PC-3 (cell line): Measurements from ENCODE around the gene ASIP. TPM values are rescaled to one million over a fixed set of nuclear protein-coding genes. Genes with fewer than 3 reads are reported as not detected.

Source experiments
- ATAC-seq: fragments of 200-7000 bp; cut with Tn5 transposase; 2 replicates; pipeline ENCODE4 v1.9.1; 2020; ENCODE audit warnings: mild to moderate bottlenecking, moderate library complexity
- Bru-seq: library from RNA; stranded (reverse); fragments of 400-500 nt; gene quantifications from one replicate; lab custom pipeline; 2021; lab: Mats Ljungman, UMichigan
- BruChase-seq, 2 experiments: library from RNA; stranded (reverse); fragments of 400-500 nt; gene quantifications; one replicate each; lab custom pipeline; 2021; lab: Mats Ljungman, UMichigan
- BruUV-seq: library from RNA; stranded (reverse); fragments of 400-500 nt; replicated peaks from 2 replicates; lab custom pipeline; 2021; lab: Mats Ljungman, UMichigan
- CTCF ChIA-PET: fragments of 300-600 bp; sonication (Branson Sonifier 250); formaldehyde crosslinking; loops from one replicate; lab custom pipeline; 2022; ENCODE audit warnings: antibody characterized with exemption; lab: Charles Lee
- POLR2A ChIA-PET: fragments of 300-600 bp; sonication (Branson Sonifier 250); formaldehyde crosslinking; loops from one replicate; lab custom pipeline; 2022; ENCODE audit warnings: antibody characterized with exemption; ENCODE audit not compliant: unreplicated experiment; lab: Charles Lee
- DNase-seq: peaks from one replicate; pipeline ENCODE4 v3.0.0-alpha.2; 2015
- H2AFZ ChIP-seq: fragments of 300-600 bp; sonication (generic); 2 replicates; pipeline ENCODE4 v1.6.0; 2016; ENCODE audit warnings: antibody characterized with exemption, low read length
- H3F3A ChIP-seq: fragments of 300-600 bp; sonication (generic); one replicate; pipeline ENCODE4 v1.6.0; 2017; ENCODE audit warnings: antibody characterized with exemption, low read length, control low read depth, mild to moderate bottlenecking; ENCODE audit not compliant: unreplicated experiment
- H3K27ac ChIP-seq: fragments of 300-600 bp; sonication (generic); 2 replicates; pipeline ENCODE4 v1.5.1; 2016; ENCODE audit warnings: mild to moderate bottlenecking, low read length
- H3K27me3 ChIP-seq: fragments of 300-600 bp; sonication (generic); 2 replicates; pipeline ENCODE4 v1.6.1; 2016; ENCODE audit warnings: low read length, mixed read lengths
- H3K36me3 ChIP-seq: fragments of 300-600 bp; sonication (generic); 2 replicates; pipeline ENCODE4 v1.6.1; 2016; ENCODE audit warnings: low read depth, mixed run types, low read length, mixed read lengths
- H3K4me1 ChIP-seq: fragments of 300-600 bp; sonication (generic); 2 replicates; pipeline ENCODE4 v1.5.1; 2016; ENCODE audit warnings: low read length; ENCODE audit not compliant: insufficient read depth
- H3K4me2 ChIP-seq: fragments of 300-600 bp; sonication (generic); 2 replicates; pipeline ENCODE4 v1.6.0; 2016; ENCODE audit warnings: low read length
- H3K4me3 ChIP-seq: fragments of 300-600 bp; sonication (generic); 2 replicates; pipeline ENCODE4 v1.5.1; 2016; ENCODE audit warnings: mild to moderate bottlenecking, low read length, mixed read lengths
- H3K79me2 ChIP-seq: fragments of 300-600 bp; sonication (generic); 2 replicates; pipeline ENCODE4 v1.6.1; 2017; ENCODE audit warnings: low read length, mixed read lengths
- H3K9ac ChIP-seq: fragments of 300-600 bp; sonication (generic); 2 replicates; pipeline ENCODE4 v1.6.0; 2016; ENCODE audit warnings: mild to moderate bottlenecking, low read length
- H3K9me2 ChIP-seq: fragments of 300-600 bp; sonication (generic); replicated peaks from 2 replicates; pipeline ENCODE4 v1.6.1; 2016; ENCODE audit warnings: mixed run types, low read length, mixed read lengths
- H3K9me3 ChIP-seq: fragments of 300-600 bp; sonication (generic); 2 replicates; pipeline ENCODE4 v1.6.1; 2016; ENCODE audit warnings: low read length, mixed read lengths
- H4K20me1 ChIP-seq: fragments of 300-600 bp; sonication (generic); 2 replicates; pipeline ENCODE4 v1.6.1; 2016; ENCODE audit warnings: low read length, mixed read lengths
- EZH2 ChIP-seq: fragments of 300-600 bp; sonication (generic); IDR thresholded peaks from one replicate; pipeline ENCODE4 v1.6.1; 2017; ENCODE audit warnings: antibody characterized with exemption, mild to moderate bottlenecking, low read length; ENCODE audit not compliant: unreplicated experiment
- EZH2phosphoT487 ChIP-seq: fragments of 300-600 bp; sonication (generic); IDR thresholded peaks from 2 replicates; pipeline ENCODE4 v1.6.1; 2018; ENCODE audit warnings: mild to moderate bottlenecking, antibody characterized with exemption, low read length, borderline replicate concordance
- intact Hi-C: fragments of 100-400 bp; cut with micrococcal nuclease; formaldehyde crosslinking; loops from 2 replicates; pipeline ENCODE4 v1.9.0; 2023
- long read RNA-seq: library from polyadenylated mRNA; unstranded; transcript quantifications from one replicate; pipeline ENCODE4 v2.0.0, GENCODE V29; 2021; ENCODE audit not compliant: unreplicated experiment
- total RNA-seq: library from RNA; depleted of rRNA; stranded (reverse); fragments of >200 nt; gene quantifications from 2 replicates; pipeline ENCODE4 v1.2.3, GENCODE V29; 2014; rRNA removed
- TF ChIP-seq, protein P1 (sequence below): fragments of 300-600 bp; sonication (generic); conservative IDR thresholded peaks from 2 replicates; pipeline ENCODE4 v1.5.1; 2017; ENCODE audit warnings: antibody characterized with exemption, low read depth, mild to moderate bottlenecking, low read length

Gene ASIP, protein sequence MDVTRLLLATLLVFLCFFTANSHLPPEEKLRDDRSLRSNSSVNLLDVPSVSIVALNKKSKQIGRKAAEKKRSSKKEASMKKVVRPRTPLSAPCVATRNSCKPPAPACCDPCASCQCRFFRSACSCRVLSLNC
- total RNA-seq = not detected in 2 replicates
- percentile 8 among the genes with signal in this experiment for Bru-seq, nascent RNA
- percentile 10 among the genes with signal in this experiment for BruChase-seq, experiment 1, labeled RNA remaining after a 6-hour chase
- percentile 6 among the genes with signal in this experiment for BruChase-seq, experiment 2, labeled RNA remaining after a 2-hour chase
- long read RNA-seq, partial matches to known transcripts = 0 of 15 reads
- long read RNA-seq, other reads (novel, unspliced or antisense) = 15 of 15 reads

- Histone ChIP-seq H3K4me2 (no peak within 1 kb of the TSS), H3F3A (no peaks in the 10 kb centered on the region), H2AFZ (no peak within 1 kb of the TSS), H3K27me3 (0 out of 2 replicates have a peak, but pooled peaks cover 5% of the 10 kb centered on the region), H3K36me3 (no peaks in the 10 kb centered on the region), H3K9me2 (no peaks in the 10 kb centered on the region), H3K4me3 (no peak within 1 kb of the TSS), H3K9me3 (0 out of 2 replicates have a peak, but pooled peaks cover 3% of the 10 kb centered on the region), H3K4me1 (no peaks in the 10 kb centered on the region), H3K79me2 (no peaks in the 10 kb centered on the region), H3K27ac (no peak within 1 kb of the TSS), H4K20me1 (no peaks in the 10 kb centered on the region), H3K9ac (no peak within 1 kb of the TSS)
- no TSS peak for BruUV-seq
- ChIA-PET POLR2A (no interaction called here), CTCF (no interaction called here)
- TF ChIP-seq EZH2phosphoT487 (no peak), EZH2 (no peak)
- TF ChIP-seq, protein P1, sequence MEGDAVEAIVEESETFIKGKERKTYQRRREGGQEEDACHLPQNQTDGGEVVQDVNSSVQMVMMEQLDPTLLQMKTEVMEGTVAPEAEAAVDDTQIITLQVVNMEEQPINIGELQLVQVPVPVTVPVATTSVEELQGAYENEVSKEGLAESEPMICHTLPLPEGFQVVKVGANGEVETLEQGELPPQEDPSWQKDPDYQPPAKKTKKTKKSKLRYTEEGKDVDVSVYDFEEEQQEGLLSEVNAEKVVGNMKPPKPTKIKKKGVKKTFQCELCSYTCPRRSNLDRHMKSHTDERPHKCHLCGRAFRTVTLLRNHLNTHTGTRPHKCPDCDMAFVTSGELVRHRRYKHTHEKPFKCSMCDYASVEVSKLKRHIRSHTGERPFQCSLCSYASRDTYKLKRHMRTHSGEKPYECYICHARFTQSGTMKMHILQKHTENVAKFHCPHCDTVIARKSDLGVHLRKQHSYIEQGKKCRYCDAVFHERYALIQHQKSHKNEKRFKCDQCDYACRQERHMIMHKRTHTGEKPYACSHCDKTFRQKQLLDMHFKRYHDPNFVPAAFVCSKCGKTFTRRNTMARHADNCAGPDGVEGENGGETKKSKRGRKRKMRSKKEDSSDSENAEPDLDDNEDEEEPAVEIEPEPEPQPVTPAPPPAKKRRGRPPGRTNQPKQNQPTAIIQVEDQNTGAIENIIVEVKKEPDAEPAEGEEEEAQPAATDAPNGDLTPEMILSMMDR = no peak
- intact Hi-C loops = no loop called here
- DNase-seq (no peak), ATAC-seq (no peak)
Observed at GRCh38 chr20:34240693-34241615, at the start of gene ASIP. Gene ASIP (plus strand): TSS chr20:34241423. CDS start chr20:34260375, 18,952 bp downstream.

- H3K27me3 ChIP-seq = peaks cover 10% of the 10 kb centered on the region; the same call in 1 of the 2 replicates
- ATAC-seq (no peak), DNase-seq (no peak)
- no peak overlapping the region for H3K4me2 ChIP-seq
- H3K4me1 ChIP-seq = no peaks in the 10 kb centered on the region
- no peaks in the 10 kb centered on the region for H3K79me2 ChIP-seq
- no peak overlapping the region for H3K4me3 ChIP-seq
- intact Hi-C loops = no loop called here
- H3K27ac ChIP-seq = no peak overlapping the region
- no peak overlapping the region for H2AFZ ChIP-seq
- H3K9me2 ChIP-seq = no peaks in the 10 kb centered on the region
- H3K9me3 ChIP-seq = no peaks in the 10 kb centered on the region
- H3K36me3 ChIP-seq = no peaks in the 10 kb centered on the region
- POLR2A ChIA-PET = no interaction called here
- H4K20me1 ChIP-seq = no peaks in the 10 kb centered on the region
- H3K9ac ChIP-seq = no peak overlapping the region
- BruUV-seq = no TSS peak
- no peaks in the 10 kb centered on the region for H3F3A ChIP-seq
- CTCF ChIA-PET = no interaction called here
- TF ChIP-seq EZH2phosphoT487 = no peak
- no peak for TF ChIP-seq EZH2
- TF ChIP-seq, protein P1 = no peak
Observed at GRCh38 chr20:34193051-34193450, 48.2 kb upstream of the ASIP start.
